Colonic mucosa (tissue), 4 donors: Measurements from ENCODE around the gene GBX1. TPM values are rescaled to one million over a fixed set of nuclear protein-coding genes. Genes with fewer than 3 reads are reported as not detected.

Experiments
- DNase-seq: peaks from one replicate; pipeline ENCODE4 v3.0.0-alpha.2; 2020
- H3K27ac ChIP-seq: fragments of 200-600 bp; one replicate; pipeline ENCODE4 v1.8.0; 2021
- H3K27me3 ChIP-seq: fragments of 200-600 bp; one replicate; pipeline ENCODE4 v1.8.0; 2021
- H3K36me3 ChIP-seq: fragments of 200-600 bp; one replicate; pipeline ENCODE4 v1.8.0; 2021
- H3K4me1 ChIP-seq: fragments of 200-600 bp; one replicate; pipeline ENCODE4 v1.8.0; 2021; ENCODE audit warnings: mild to moderate bottlenecking
- H3K4me3 ChIP-seq: fragments of 200-600 bp; one replicate; pipeline ENCODE4 v1.8.0; 2021
- H3K9ac ChIP-seq, 2 donors: one replicate each; pipeline ENCODE4 v1.7.0; 2013; ENCODE audit warnings: control low read depth in 2 of 2, low read depth in 2 of 2, low read length in 2 of 2
- H3K9me3 ChIP-seq: fragments of 200-600 bp; one replicate; pipeline ENCODE4 v1.8.0; 2021
- intact Hi-C: fragments of 100-400 bp; cut with DNase I; formaldehyde crosslinking; loops from one replicate; pipeline ENCODE4 v1.14.1; 2022
- total RNA-seq, 2 donors: library from RNA; stranded (reverse); fragmentation: NEBNext Ultra II Directional in 1 of 2; extraction: Animal tissue kit (Norgen Biotek cat#: 25700) in 1 of 2; gene quantifications; one replicate each; pipeline ENCODE4 v1.2.1, GENCODE V29; 2021
- TF ChIP-seq, protein P1 (sequence below): fragments of 200-600 bp; IDR thresholded peaks from one replicate; pipeline ENCODE4 v1.8.0; 2022; ENCODE audit warnings: antibody characterized with exemption, mild to moderate bottlenecking
- donor health status: healthy.
- donor health status: DM: no; HTN: no; CAD: no.
- donor health status: DM: no; HTN: no; CAD: no.

GBX1 gene
- total RNA-seq, 2 donors from 2014 or later: not detected

DNA sequence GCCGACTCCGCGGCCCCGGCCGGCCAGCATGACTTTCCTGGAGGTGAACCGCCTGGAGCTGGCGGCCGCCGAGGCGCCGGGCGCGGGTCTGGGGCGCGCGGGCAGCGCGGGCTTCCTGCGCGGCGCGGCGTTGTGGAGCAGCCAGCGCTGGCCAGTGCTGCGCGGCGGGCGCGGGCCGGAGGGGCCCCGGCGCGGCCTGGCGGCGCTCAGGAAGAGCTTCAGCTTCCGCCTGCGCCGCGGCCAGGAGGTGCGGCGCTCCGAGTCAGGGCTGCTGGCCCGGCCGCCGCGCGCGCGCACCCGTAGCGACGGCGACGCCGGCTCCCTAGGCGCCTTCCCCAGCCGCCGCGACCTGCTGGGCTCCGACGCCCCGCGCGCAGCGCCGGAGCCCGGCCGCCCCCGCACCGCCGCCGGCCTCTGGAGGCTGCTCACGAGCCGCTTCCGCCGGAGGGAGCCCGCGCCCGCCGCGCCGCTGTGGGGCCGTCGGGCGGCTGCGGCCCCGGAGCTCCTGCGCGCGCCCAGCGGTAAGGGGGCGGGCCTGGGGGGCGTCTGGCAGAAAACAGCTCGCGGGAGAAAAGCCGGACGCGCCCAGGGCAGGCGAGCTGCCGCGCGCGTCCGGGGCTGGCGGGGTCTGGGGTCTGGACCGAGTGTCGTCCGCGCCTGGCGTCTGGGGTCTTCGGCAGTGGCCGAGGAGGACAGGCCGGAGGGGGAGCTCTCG lies 52.2 kb downstream of the GBX1 start:
- Histone ChIP-seq H3K36me3 (no peaks in the 10 kb centered on the region), H3K27ac (no peak overlapping the region), H3K27me3 (no peaks in the 10 kb centered on the region), H3K9ac (peak overlapping the region in 1 of 2 donors; percentile 60), H3K4me3 (peak overlapping the region; percentile 17), H3K9me3 (no peaks in the 10 kb centered on the region), H3K4me1 (peaks cover 22% of the 10 kb centered on the region)
- intact Hi-C loops: no loop called here
- TF ChIP-seq, protein P1, sequence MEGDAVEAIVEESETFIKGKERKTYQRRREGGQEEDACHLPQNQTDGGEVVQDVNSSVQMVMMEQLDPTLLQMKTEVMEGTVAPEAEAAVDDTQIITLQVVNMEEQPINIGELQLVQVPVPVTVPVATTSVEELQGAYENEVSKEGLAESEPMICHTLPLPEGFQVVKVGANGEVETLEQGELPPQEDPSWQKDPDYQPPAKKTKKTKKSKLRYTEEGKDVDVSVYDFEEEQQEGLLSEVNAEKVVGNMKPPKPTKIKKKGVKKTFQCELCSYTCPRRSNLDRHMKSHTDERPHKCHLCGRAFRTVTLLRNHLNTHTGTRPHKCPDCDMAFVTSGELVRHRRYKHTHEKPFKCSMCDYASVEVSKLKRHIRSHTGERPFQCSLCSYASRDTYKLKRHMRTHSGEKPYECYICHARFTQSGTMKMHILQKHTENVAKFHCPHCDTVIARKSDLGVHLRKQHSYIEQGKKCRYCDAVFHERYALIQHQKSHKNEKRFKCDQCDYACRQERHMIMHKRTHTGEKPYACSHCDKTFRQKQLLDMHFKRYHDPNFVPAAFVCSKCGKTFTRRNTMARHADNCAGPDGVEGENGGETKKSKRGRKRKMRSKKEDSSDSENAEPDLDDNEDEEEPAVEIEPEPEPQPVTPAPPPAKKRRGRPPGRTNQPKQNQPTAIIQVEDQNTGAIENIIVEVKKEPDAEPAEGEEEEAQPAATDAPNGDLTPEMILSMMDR: no peak
- DNase-seq: no peak

DNA sequence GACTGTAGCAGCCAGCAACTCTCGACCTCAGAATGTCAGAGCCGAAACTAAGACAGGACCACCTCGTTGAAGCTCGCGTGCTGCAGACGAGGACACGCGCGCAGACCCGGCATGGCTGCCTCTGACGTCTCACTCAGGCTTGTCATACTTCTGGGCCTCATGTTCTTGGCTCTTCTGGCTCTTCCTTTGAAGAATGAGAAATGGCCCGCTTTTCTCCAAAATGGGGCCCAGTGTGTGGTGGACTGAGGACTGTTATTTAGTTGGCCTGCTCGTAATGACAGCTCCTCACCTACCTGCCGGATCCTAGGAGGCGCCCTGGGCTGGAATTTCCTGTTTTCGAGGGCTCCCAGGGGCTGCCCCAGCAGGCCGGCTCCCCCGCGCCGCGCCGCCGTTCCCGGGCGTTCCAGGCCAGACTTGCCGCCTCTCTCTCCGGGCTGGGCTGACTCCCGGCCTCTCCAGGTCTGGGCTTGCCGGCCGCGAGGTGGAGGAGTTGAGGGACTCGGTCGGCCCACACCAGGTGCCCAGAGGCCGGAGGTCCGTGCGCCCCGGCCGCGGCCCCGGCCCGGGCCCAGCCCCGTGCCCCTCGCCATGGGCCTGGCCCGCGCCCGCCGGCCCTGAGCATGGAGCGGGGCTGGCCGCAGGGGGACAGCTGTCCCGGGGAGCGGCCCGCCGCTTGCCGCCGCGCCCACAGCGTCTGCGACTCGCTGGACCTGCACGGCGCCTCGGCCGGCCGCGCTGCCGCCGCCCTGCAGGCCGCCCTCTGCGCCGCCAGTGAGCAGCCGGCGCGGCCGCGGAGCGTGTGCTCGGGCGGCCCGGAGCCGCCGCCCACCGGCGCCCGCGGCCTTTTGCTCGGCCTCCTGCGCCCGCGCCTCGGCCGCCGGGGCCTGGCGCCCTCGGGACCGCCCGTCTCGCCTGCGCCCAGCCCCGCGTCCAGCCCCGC lies 53.1 kb downstream of the GBX1 start:
- Histone ChIP-seq H3K4me3 (peak overlapping the region; percentile 24), H3K27ac (no peak overlapping the region), H3K4me1 (peaks cover 22% of the 10 kb centered on the region), H3K9ac (peak overlapping the region in 1 of 2 donors; percentile 34), H3K36me3 (no peaks in the 10 kb centered on the region), H3K9me3 (no peaks in the 10 kb centered on the region), H3K27me3 (no peaks in the 10 kb centered on the region)
- intact Hi-C loops: loop anchor here (5.0 kb wide), 1 partner anchor 82 kb away; no protein-coding TSS in a partner anchor
- DNase-seq: peak; percentile 46
- TF ChIP-seq, protein P1: no peak

DNA sequence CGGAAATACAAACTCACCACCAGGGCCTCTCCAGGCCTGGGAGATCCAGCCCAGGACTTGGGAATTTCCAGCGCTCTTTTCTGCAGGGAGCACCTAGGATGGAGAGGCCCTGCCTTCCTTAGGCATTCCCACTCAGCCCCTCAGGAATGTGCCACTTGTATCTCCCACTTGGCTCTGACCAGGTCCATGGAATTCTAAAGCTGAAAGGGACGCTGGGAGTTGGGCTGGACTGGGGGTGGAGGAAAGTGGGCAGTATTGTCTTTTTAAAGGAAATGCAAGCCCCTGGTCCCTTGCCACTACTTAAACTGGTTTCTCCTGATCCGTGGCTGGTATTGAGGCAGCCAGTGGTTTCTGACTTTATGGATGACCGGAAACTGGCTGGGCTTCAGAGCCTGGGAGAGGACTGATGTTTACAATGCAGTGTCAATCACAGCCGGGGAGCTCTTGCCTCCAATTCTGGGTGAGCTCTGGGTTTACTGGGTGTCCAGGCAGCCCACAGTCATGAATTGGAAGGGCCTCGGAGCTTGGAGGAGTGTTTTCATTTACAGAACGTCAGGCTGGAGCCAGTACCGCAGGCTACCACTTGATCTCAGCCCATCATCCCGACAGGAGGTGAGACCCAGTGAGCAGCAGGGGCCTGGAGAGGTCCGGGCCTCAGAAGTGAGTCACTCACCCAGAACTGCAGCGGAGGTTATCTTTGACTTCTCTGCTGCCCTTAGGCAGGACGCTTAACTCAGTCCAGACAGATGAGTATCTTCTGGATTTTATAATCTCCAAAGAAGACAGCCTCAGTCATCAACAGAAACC lies 53.9 kb downstream of the GBX1 start:
- no peak overlapping the region for H3K27ac ChIP-seq
- H3K27me3 ChIP-seq: no peaks in the 10 kb centered on the region
- peak overlapping the region in 1 of 2 donors; percentile 34 for H3K9ac ChIP-seq
- no peaks in the 10 kb centered on the region for H3K9me3 ChIP-seq
- H3K4me1 ChIP-seq: peaks cover 22% of the 10 kb centered on the region
- no peak for DNase-seq
- H3K4me3 ChIP-seq: no peak overlapping the region
- intact Hi-C loops: loop anchor here (5.0 kb wide), 1 partner anchor 81 kb away; no protein-coding TSS in a partner anchor
- TF ChIP-seq, protein P1: no peak
- H3K36me3 ChIP-seq: no peaks in the 10 kb centered on the region

DNA sequence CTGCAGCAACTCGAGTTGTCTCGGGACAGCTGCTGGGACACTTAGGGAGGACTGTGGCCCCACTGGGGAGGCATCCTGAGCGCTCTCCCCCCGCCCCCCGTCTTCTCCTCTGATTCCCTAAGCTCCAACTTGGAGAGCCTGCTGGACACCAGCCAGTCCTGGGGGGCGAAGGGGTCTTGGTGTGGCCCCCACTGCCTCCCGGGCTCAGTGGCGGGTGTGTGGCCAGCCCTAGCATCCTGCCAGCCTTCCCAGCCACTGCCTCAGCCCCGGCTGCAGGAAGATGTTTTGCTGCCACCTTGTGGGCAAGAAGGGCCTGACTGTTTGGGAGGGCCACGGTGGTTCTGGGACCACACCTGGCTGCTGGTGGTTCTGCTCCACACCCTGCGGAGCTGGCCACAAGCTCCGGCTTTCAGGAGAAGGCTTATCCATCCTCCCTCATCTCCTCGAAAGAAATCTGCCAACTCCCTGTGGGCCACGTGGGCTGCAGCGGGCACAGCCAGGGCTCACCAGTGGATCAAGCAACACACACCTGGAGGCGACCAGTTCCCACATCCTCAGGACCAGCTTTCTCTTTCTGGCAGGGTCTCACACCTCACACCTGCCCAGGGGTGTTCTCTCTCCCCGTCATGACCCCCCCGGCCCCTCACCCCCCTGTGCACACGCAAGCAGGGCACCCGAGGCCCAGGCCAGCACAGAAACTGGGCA lies 56.4 kb downstream of the GBX1 start:
- Histone ChIP-seq H3K36me3 (no peaks in the 10 kb centered on the region), H3K9me3 (no peaks in the 10 kb centered on the region), H3K27ac (no peak overlapping the region), H3K9ac (no peak overlapping the region), H3K4me1 (peaks cover 22% of the 10 kb centered on the region), H3K4me3 (no peak overlapping the region), H3K27me3 (no peaks in the 10 kb centered on the region)
- intact Hi-C loops: loop anchor here (5.0 kb wide), 1 partner anchor 79 kb away; no protein-coding TSS in a partner anchor
- TF ChIP-seq, protein P1: peak; percentile 84
- peak; percentile 86 for DNase-seq
